NCI-H1436 treated with DMSO at 0.1 percent for 48 hours (cell line): Measurements from ENCODE around the gene RASL11B.
"Not testable (repeated sequence)": the region's sequence is repeated elsewhere in the genome, so short reads cannot be mapped to it uniquely, and the experiment has no call there.

ENCODE experiments used
- DNase-seq: peaks from one replicate; lab custom pipeline; 2025; lab: John Stamatoyannopoulos, UW

Gene RASL11B, protein sequence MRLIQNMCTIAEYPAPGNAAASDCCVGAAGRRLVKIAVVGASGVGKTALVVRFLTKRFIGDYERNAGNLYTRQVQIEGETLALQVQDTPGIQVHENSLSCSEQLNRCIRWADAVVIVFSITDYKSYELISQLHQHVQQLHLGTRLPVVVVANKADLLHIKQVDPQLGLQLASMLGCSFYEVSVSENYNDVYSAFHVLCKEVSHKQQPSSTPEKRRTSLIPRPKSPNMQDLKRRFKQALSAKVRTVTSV

GRCh38 chr4:52861879-52862616, at the start of gene RASL11B:
TSS of gene RASL11B (plus strand) at chr4:52862317. CDS start at chr4:52862508, 191 bp downstream.
- no peak for DNase-seq

- no peak for DNase-seq
These were observed 48.6 kb upstream of the RASL11B start for GRCh38 chr4:52813546-52813945.

- DNase-seq: no peak
These were observed 39.5 kb upstream of the RASL11B start for GRCh38 chr4:52822583-52822971.

DNA sequence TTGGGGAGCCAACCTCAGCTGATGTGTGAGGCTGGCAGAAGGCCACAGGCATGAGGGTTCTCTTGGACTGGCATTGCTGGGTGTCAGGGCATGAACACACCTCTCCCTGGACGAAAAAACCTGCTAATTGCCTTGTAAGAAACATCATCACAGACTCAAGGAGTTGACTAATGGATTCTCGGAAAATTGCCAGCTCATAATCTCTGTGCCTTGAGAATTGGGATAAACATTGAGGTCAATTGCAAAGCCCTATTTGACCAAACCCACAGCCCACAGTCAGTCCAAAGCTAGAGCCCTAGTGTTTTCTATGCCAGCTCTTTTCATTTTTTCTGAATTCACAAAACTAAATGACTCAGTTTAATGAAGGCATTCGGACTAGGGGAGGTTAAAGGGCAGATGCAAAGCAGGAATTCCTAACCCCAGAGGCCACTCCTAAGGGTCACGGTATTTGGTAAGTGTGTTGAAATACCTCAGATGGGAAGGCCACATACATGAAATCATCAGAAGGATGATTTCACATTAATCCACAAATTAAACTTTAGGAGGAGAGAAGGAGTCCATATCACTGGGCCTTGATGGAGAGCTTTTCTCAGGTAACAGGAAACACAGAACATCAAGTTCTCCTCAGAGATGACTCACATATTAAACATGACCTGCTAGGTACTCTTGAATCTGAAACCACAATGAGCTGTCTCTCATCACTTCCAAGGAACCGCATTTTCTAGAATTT, 39.0 kb upstream of the RASL11B start:
- DNase-seq: no peak

- DNase-seq: no peak
These were observed 38.4 kb upstream of the RASL11B start for GRCh38 chr4:52823702-52824092.

DNA sequence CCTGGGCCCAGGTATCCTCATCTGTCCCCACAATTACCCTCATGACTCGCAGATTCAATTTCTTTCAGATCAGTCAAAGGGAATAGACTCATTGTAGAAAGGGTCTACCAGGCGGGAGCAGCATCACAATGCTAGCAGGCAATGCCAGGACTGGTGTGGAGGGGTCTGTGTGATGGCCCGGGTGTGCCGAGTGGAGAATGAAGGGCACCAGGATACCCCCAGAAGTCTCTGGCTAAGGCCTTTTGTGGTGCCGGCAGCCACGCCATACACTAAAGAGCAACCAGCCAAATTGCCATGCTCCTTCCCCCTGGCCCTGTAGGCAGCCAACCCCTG, 37.9 kb upstream of the RASL11B start:
- no peak for DNase-seq

- DNase-seq: no peak
These were observed 37.3 kb upstream of the RASL11B start for GRCh38 chr4:52824603-52825459.

GRCh38 chr4:52825460-52826090, 36.5 kb upstream of the RASL11B start:
- no peak for DNase-seq

- no peak for DNase-seq
These were observed 28.1 kb upstream of the RASL11B start for GRCh38 chr4:52833941-52834525.

- DNase-seq: not testable (repeated sequence)
These were observed 27.3 kb upstream of the RASL11B start for GRCh38 chr4:52834641-52835456.

GRCh38 chr4:52836120-52836519, 26.0 kb upstream of the RASL11B start:
- DNase-seq: no peak

GRCh38 chr4:52836678-52837077, 25.4 kb upstream of the RASL11B start:
- no peak for DNase-seq

GRCh38 chr4:52837716-52838558, 24.2 kb upstream of the RASL11B start:
- no peak for DNase-seq

- no peak for DNase-seq
These were observed 23.2 kb upstream of the RASL11B start for GRCh38 chr4:52838729-52839586.

DNA sequence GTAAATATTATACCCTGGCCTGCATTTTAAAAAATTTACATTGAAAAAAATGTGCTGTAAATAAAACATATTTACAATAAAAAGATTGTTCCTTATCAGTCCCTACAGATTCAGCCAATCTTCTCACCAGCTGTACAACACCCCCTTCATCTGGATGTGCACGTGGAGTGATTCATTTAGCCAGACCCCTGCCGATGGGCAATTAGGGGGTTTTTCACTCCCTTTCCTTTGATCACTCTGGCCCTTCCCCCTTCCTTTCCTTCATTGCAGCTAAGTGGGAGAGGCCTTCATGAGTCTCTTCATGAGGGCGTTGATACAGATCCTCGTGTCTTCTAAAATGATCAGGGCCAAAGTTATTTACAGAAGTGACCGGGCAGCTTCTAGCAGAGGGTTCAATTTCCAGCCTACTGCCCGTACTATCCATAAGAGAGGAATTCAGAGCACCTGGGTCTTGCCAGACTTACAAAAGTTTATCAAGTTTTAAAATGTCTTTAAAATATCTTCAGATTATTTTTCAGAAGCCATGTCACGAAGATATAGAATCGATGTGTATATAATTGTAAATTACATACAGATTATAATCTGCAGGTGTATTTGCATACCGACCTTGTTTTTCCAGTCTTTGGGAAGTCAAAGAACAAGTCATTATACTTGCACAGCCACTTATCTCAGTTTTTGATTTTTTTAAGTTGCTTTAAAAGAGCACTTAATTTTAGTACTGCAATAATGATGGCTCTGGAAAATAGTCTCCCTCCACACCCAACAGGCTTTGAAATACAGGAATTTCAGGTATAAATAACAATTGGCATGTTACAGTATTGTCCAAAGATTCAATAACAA, 21.4 kb upstream of the RASL11B start:
- DNase-seq: no peak

DNA sequence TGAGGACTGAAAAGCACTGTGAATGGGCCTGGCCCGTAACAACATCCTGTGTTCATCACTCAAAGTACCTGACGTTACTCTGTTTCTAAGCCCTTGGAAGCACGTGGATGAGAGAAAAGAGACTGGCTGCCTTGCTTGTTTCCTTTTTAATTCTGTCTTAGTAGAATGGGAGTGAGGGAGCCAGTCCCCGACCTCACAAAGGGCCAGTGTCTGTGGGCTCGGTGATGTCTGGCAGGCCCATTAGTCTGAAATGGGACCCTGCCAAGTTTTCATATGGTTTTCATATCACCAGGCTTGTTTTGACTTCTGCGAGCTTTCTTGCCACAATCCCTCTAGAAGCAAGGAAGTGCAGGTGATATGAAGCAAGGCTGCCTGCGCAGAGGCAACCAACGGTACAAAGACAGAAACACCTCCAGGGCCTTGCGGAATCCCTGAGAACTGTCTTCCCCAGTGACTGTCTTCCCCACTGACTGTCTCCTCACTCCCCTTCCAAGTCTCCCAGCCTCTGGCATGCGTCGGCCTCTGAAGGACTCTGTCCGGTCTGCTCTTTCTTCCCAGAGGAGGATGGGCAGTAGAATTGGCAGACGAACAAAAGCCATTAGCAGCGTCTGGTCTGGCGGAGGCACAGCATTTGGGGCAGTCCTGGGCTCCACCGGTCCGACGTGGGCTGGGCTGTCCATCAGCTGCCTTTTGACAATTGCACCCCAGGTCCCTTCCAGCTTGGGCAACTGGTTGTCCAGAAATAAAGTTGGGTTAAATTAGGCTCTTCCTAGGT, 20.2 kb upstream of the RASL11B start:
- DNase-seq: no peak

DNA sequence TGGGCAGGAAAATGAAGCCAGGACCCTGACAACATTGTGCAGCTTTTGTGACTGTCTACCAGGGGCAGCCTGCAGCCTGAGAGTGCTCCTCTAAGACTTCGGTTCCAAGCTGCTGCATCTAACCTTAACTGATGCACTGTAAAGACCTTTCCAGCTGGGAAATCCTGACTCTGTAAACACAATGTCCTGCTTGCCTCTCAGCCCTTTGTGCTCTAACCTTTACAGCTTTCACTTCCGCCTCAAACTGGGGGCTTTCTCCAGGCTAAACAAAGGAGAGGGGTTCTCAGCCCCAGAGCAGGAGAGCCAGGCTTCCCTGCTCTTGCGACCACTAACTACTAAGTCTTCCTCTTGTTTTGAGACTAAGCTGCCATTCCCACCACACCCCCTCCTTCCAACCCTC, 19.3 kb upstream of the RASL11B start:
- no peak for DNase-seq
